ENCODE data around the gene AICDA. TPM values are rescaled to one million over a fixed set of nuclear protein-coding genes. Genes with fewer than 3 reads are reported as not detected.

Gene AICDA
- total RNA-seq, 4 donors from 2014 or later, result 0.39 to 2.6 (median 0.84) TPM; not detected in 1

DNA sequence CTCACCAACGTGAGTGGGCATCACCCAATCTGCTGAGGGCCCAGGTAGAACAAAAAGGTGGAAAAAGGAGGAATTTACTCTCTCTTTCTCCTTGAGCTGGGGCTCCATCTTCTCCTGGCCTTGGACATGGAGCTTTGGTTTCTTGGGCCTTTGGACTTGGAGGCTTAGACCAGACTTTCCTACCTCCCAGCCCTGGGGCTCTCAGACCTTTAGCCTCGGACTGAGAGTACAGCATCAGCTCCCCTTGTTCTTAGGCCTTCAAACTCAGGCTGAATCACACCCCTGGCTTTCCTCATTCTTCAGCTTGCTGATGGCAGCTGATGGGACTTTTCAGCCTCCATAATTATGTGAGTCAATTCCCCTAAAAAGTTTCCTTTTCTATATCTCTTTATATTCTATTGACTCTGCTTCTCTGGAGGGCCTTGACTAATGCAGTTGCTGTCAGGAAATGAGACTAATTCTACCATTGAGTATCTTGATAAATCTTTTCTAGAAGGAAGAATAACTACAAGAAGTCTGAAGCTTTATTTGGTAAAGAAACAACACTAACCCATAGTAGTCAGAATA is 56.0 kb downstream of the AICDA start:
- Histone ChIP-seq H3K27ac (no peak overlapping the region), H3K4me3 (no peak overlapping the region), H3K27me3 (no peaks in the 10 kb centered on the region), H3K9me3 (peaks cover 0 to under 1% (median 0%) of the 10 kb centered on the region in 4 donors), H3K4me1 (no peaks in the 10 kb centered on the region), H3K36me3 (no peaks in the 10 kb centered on the region)
- DNase-seq (ENCODE audit: low spot score in 2 of 2), result no peak
- no peak for TF ChIP-seq POLR2A (IDR thresholded peaks at IDR 0.05)
- TF ChIP-seq EP300 (IDR thresholded peaks at IDR 0.05), result no peak
- TF ChIP-seq, protein P1, sequence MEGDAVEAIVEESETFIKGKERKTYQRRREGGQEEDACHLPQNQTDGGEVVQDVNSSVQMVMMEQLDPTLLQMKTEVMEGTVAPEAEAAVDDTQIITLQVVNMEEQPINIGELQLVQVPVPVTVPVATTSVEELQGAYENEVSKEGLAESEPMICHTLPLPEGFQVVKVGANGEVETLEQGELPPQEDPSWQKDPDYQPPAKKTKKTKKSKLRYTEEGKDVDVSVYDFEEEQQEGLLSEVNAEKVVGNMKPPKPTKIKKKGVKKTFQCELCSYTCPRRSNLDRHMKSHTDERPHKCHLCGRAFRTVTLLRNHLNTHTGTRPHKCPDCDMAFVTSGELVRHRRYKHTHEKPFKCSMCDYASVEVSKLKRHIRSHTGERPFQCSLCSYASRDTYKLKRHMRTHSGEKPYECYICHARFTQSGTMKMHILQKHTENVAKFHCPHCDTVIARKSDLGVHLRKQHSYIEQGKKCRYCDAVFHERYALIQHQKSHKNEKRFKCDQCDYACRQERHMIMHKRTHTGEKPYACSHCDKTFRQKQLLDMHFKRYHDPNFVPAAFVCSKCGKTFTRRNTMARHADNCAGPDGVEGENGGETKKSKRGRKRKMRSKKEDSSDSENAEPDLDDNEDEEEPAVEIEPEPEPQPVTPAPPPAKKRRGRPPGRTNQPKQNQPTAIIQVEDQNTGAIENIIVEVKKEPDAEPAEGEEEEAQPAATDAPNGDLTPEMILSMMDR (IDR thresholded peaks at IDR 0.05), result no peak
- 66 to 72% methylated on average over 2 of the region's 2 CpGs for WGBS, 2 donors

DNA sequence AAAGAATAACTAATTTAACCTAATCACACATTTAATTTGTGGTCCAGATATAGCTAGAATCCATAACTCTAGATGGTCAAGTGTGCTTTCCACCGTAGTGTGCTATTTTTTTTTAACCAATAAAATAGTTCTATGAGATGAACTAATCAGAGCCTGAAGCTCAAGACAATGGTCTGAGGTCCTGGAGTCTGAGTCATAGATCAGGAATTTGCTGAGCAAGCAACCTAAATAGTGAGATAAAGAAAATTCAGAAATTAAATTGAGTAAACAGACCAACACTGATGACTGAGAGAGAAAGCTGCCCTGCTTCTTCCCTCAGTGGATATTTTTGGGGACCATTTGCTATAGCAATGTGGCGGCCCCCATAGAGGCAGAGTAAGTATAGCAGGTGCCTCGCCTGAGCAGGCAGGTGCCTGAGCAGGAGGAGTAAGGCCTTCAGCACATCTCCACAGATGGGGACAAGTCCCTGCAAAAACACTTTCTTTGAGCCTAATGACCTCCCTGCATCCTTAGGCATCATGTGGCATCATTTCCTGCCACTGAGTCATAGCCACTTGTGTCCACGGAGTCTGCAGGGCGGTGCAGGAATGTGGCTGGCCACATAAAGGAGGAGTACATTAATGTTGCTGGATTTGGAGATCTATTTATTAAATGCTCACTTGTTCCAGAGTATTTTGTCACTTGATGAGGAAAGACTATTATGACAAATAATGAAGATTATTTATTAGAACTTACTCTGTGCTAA is 58.0 kb downstream of the AICDA start:
- Histone ChIP-seq H3K4me3 (no peak overlapping the region), H3K9me3 (no peaks in the 10 kb centered on the region), H3K27me3 (no peaks in the 10 kb centered on the region), H3K36me3 (no peaks in the 10 kb centered on the region), H3K27ac (no peak overlapping the region), H3K4me1 (no peaks in the 10 kb centered on the region)
- TF ChIP-seq POLR2A (IDR thresholded peaks at IDR 0.05), result no peak
- no peak for TF ChIP-seq EP300 (IDR thresholded peaks at IDR 0.05)
- TF ChIP-seq, protein P1 (IDR thresholded peaks at IDR 0.05), result no peak
- WGBS, 2 donors, result 77 to 83% methylated on average over 5 of the region's 5 CpGs
- DNase-seq (ENCODE audit: low spot score in 2 of 2), result no peak

GRCh38 chr12:8553088-8553627 is 59.5 kb downstream of the AICDA start:
- WGBS, 2 donors, result 62 to 64% methylated on average over 6 of the region's 6 CpGs
- H3K9me3 ChIP-seq, result no peaks in the 10 kb centered on the region
- TF ChIP-seq, protein P1 (IDR thresholded peaks at IDR 0.05), result no peak
- TF ChIP-seq POLR2A (IDR thresholded peaks at IDR 0.05) (no peak), EP300 (IDR thresholded peaks at IDR 0.05) (no peak)

More at GRCh38 chr12:8553088-8553627, 59.5 kb downstream of the AICDA start:
- H3K27me3 ChIP-seq, result no peaks in the 10 kb centered on the region
- no peak overlapping the region for H3K27ac ChIP-seq
- no peaks in the 10 kb centered on the region for H3K4me1 ChIP-seq
- H3K4me3 ChIP-seq, result no peak overlapping the region
- no peaks in the 10 kb centered on the region for H3K36me3 ChIP-seq
- DNase-seq (ENCODE audit: low spot score in 2 of 2), result no peak

Small RNA genes lying within 50 kb of the gene (small RNA-seq; reads per million reads assigned to genes)
- gene RF00019, result not detected
- not detected for gene RF00564

Other genes with a start within 250 kb of the AICDA start
- gene CLEC6A, start 156.9 kb downstream of the AICDA start, total RNA-seq, result not detected
- 1 to 10 TPM in 1 of 4 donors, under 1 TPM in 1, not detected in 2; 0.87 to 3.6 TPM for gene CLEC4D, start 99.4 kb downstream of the AICDA start, total RNA-seq
- 1 to 10 TPM in 3 of 4 donors, under 1 TPM in 1; 0.30 to 9.2 (median 5.1) TPM for gene CLEC4E, start 72.0 kb downstream of the AICDA start, total RNA-seq
- gene MFAP5, start 50.0 kb upstream of the AICDA start, total RNA-seq, result 100 to 1,000 TPM; 153 to 895 (median 613) TPM
- gene RIMKLB, start 85.1 kb upstream of the AICDA start, total RNA-seq, result 10 to 100 TPM; 53.4 to 76.6 (median 68.9) TPM
- gene A2ML1, start 209.8 kb upstream of the AICDA start, total RNA-seq, result 1 to 10 TPM; 5.7 to 9.8 (median 7.1) TPM

All from tibial nerve (tissue), 4 donors.